Muscle layer of duodenum (tissue), 2 donors: ENCODE results near the gene ENKD1.

Source experiments
- H3K27ac ChIP-seq: one replicate; pipeline ENCODE4 v1.7.0; 2013; ENCODE audit warnings: mild to moderate bottlenecking, low read length
- H3K27me3 ChIP-seq: one replicate; pipeline ENCODE4 v1.7.0; 2013; ENCODE audit warnings: low read depth, mild to moderate bottlenecking, control low read depth, low read length
- H3K36me3 ChIP-seq, 2 donors: one replicate each; pipeline ENCODE4 v1.7.0; 2013; ENCODE audit warnings: low read length in 2 of 2, control low read depth in 1 of 2, mild to moderate bottlenecking in 1 of 2; ENCODE audit not compliant: insufficient read depth in 2 of 2, control insufficient read depth in 1 of 2
- H3K4me1 ChIP-seq, 2 donors: one replicate each; pipeline ENCODE4 v1.7.0; 2013; ENCODE audit warnings: low read length in 2 of 2, mild to moderate bottlenecking in 2 of 2, control low read depth in 1 of 2, moderate library complexity in 1 of 2; ENCODE audit not compliant: insufficient read depth in 2 of 2, control insufficient read depth in 1 of 2
- H3K4me3 ChIP-seq, 2 donors: one replicate each; pipeline ENCODE4 v1.7.0; 2013; ENCODE audit warnings: low read length in 2 of 2, low read depth in 1 of 2, mild to moderate bottlenecking in 1 of 2
- H3K9me3 ChIP-seq, 2 donors: one replicate each; pipeline ENCODE4 v1.7.0; 2013; ENCODE audit warnings: low read length in 2 of 2, control low read depth in 1 of 2, mild to moderate bottlenecking in 1 of 2; ENCODE audit not compliant: control insufficient read depth in 1 of 2
- donor health status: healthy.

The ENKD1 gene

GRCh38 chr16:67666559-67667452 lies at the start of gene ENKD1, which contains the start of gene C16orf86:
Gene ENKD1 (minus strand): TSS chr16:67666750. CDS start chr16:67666442, 308 bp downstream.
Gene C16orf86 (plus strand): TSS chr16:67666814. CDS start chr16:67666971, 157 bp downstream.
- Histone ChIP-seq H3K27ac (peak within 1 kb of the TSS; percentile 56), H3K36me3 (peaks cover 0 to 20% of the 10 kb centered on the region in 2 donors), H3K4me3 (peak within 1 kb of the TSS; percentile 61 to 86), H3K9me3 (no peaks in the 10 kb centered on the region), H3K27me3 (no peaks in the 10 kb centered on the region), H3K4me1 (peaks cover 9 to 23% of the 10 kb centered on the region in 2 donors)

GRCh38 chr16:67716097-67716496 lies 49.5 kb upstream of the ENKD1 start:
- H3K4me3 ChIP-seq, result no peak overlapping the region
- no peaks in the 10 kb centered on the region for H3K9me3 ChIP-seq
- peaks cover 4 to 14% of the 10 kb centered on the region in 2 donors for H3K4me1 ChIP-seq
- H3K27ac ChIP-seq, result no peak overlapping the region
- H3K36me3 ChIP-seq, result no peaks in the 10 kb centered on the region
- H3K27me3 ChIP-seq, result no peaks in the 10 kb centered on the region

GRCh38 chr16:67714522-67714921 lies 48.0 kb upstream of the ENKD1 start:
- Histone ChIP-seq H3K27me3 (no peaks in the 10 kb centered on the region), H3K36me3 (no peaks in the 10 kb centered on the region), H3K27ac (no peak overlapping the region), H3K4me3 (no peak overlapping the region), H3K9me3 (no peaks in the 10 kb centered on the region), H3K4me1 (peaks cover 4 to 9% of the 10 kb centered on the region in 2 donors)

GRCh38 chr16:67713647-67714273 lies 47.2 kb upstream of the ENKD1 start:
- Histone ChIP-seq H3K27me3 (no peaks in the 10 kb centered on the region), H3K4me3 (no peak overlapping the region), H3K36me3 (no peaks in the 10 kb centered on the region), H3K4me1 (peaks cover 4 to 9% of the 10 kb centered on the region in 2 donors), H3K27ac (no peak overlapping the region), H3K9me3 (no peaks in the 10 kb centered on the region)

GRCh38 chr16:67710607-67711006 lies 44.1 kb upstream of the ENKD1 start:
- Histone ChIP-seq H3K4me3 (no peak overlapping the region), H3K27ac (no peak overlapping the region), H3K9me3 (no peaks in the 10 kb centered on the region), H3K27me3 (no peaks in the 10 kb centered on the region), H3K36me3 (no peaks in the 10 kb centered on the region), H3K4me1 (no peaks in the 10 kb centered on the region)

- Histone ChIP-seq H3K27me3 (no peaks in the 10 kb centered on the region), H3K4me3 (no peak overlapping the region), H3K27ac (no peak overlapping the region), H3K9me3 (no peaks in the 10 kb centered on the region), H3K36me3 (no peaks in the 10 kb centered on the region), H3K4me1 (no peaks in the 10 kb centered on the region)
Measured at GRCh38 chr16:67709050-67709449, 42.5 kb upstream of the ENKD1 start.

- no peaks in the 10 kb centered on the region for H3K9me3 ChIP-seq
- H3K27ac ChIP-seq, result no peak overlapping the region
- no peaks in the 10 kb centered on the region for H3K4me1 ChIP-seq
- no peak overlapping the region for H3K4me3 ChIP-seq
- H3K36me3 ChIP-seq, result no peaks in the 10 kb centered on the region
- no peaks in the 10 kb centered on the region for H3K27me3 ChIP-seq
Measured at GRCh38 chr16:67708368-67708771, 41.8 kb upstream of the ENKD1 start.

GRCh38 chr16:67707790-67708189 lies 41.2 kb upstream of the ENKD1 start:
- Histone ChIP-seq H3K4me1 (no peaks in the 10 kb centered on the region), H3K4me3 (no peak overlapping the region), H3K27me3 (no peaks in the 10 kb centered on the region), H3K9me3 (no peaks in the 10 kb centered on the region), H3K36me3 (no peaks in the 10 kb centered on the region), H3K27ac (no peak overlapping the region)

- H3K4me3 ChIP-seq, result no peak overlapping the region
- H3K27me3 ChIP-seq, result no peaks in the 10 kb centered on the region
- H3K9me3 ChIP-seq, result no peaks in the 10 kb centered on the region
- no peaks in the 10 kb centered on the region for H3K36me3 ChIP-seq
- H3K4me1 ChIP-seq, result no peaks in the 10 kb centered on the region
- H3K27ac ChIP-seq, result no peak overlapping the region
Measured at GRCh38 chr16:67707210-67707609, 40.7 kb upstream of the ENKD1 start.

- Histone ChIP-seq H3K9me3 (no peaks in the 10 kb centered on the region), H3K27me3 (no peaks in the 10 kb centered on the region), H3K4me3 (no peak overlapping the region), H3K4me1 (no peaks in the 10 kb centered on the region), H3K27ac (no peak overlapping the region), H3K36me3 (no peaks in the 10 kb centered on the region)
Measured at GRCh38 chr16:67704110-67704509, 37.6 kb upstream of the ENKD1 start.

GRCh38 chr16:67703626-67704025 lies 37.1 kb upstream of the ENKD1 start:
- Histone ChIP-seq H3K36me3 (no peaks in the 10 kb centered on the region), H3K9me3 (no peaks in the 10 kb centered on the region), H3K4me1 (no peaks in the 10 kb centered on the region), H3K27me3 (no peaks in the 10 kb centered on the region), H3K27ac (no peak overlapping the region), H3K4me3 (no peak overlapping the region)
